Lung (tissue), 12 donors: Measurements from ENCODE around the gene GAA. TPM values are rescaled to one million over a fixed set of nuclear protein-coding genes. Genes with fewer than 3 reads are reported as not detected.
A peak's percentile ranks its signal among the peaks of the same experiment; 100 is the strongest.

Experiments
- ATAC-seq: fragments of 200-7000 bp; cut with Tn5 transposase; one replicate; pipeline ENCODE4 v1.9.1; 2020; ENCODE audit warnings: moderate number of reproducible peaks; ENCODE audit not compliant: insufficient read depth, low FRiP score
- DNase-seq, 3 donors: peaks; one replicate each; pipeline ENCODE4 v3.0.0-alpha.2; 2013 to 2017
- H3K27ac ChIP-seq, 2 donors: one replicate each; pipeline ENCODE4 v1.5.1; 2013; ENCODE audit warnings: mild to moderate bottlenecking in 2 of 2, moderate library complexity in 2 of 2, control low read depth in 1 of 2, inconsistent platforms in 1 of 2, low read depth in 1 of 2, low read length in 1 of 2
- H3K27me3 ChIP-seq, 3 donors: one replicate each; pipeline ENCODE4 v1.5.1; 2013; ENCODE audit warnings: low read length in 2 of 3; ENCODE audit not compliant: control insufficient read depth in 3 of 3, insufficient read depth in 3 of 3
- H3K36me3 ChIP-seq, 4 donors: one replicate each; pipeline ENCODE4 v1.5.1; 2013; ENCODE audit warnings: low read length in 4 of 4, mild to moderate bottlenecking in 1 of 4, moderate library complexity in 1 of 4; ENCODE audit not compliant: control insufficient read depth in 4 of 4, insufficient read depth in 4 of 4
- H3K4me1 ChIP-seq, 5 donors: one replicate each; pipeline ENCODE4 v1.5.1; 2013; ENCODE audit warnings: low read length in 5 of 5, mild to moderate bottlenecking in 2 of 5, moderate library complexity in 1 of 5; ENCODE audit not compliant: control insufficient read depth in 5 of 5, insufficient read depth in 5 of 5
- H3K4me3 ChIP-seq: one replicate; pipeline ENCODE4 v1.5.1; 2013; ENCODE audit warnings: mild to moderate bottlenecking, control low read depth, moderate library complexity
- H3K9ac ChIP-seq, 2 donors: one replicate each; pipeline ENCODE4 v1.5.1; 2013; ENCODE audit warnings: low read length in 2 of 2, control low read depth in 1 of 2; ENCODE audit not compliant: insufficient read depth in 1 of 2
- H3K9me3 ChIP-seq, 4 donors: one replicate each; pipeline ENCODE4 v1.5.1; 2013; ENCODE audit warnings: low read length in 3 of 4, mild to moderate bottlenecking in 1 of 4, moderate library complexity in 1 of 4; ENCODE audit not compliant: control insufficient read depth in 4 of 4, insufficient read depth in 3 of 4
- CTCF ChIP-seq: IDR thresholded peaks from 2 replicates; pipeline ENCODE4 v1.5.1; 2012; ENCODE audit warnings: mild to moderate bottlenecking; ENCODE audit errors: control extremely low read depth, extremely low read depth
- WGBS, 2 donors: extraction: QIAGEN DNeasy Blood & Tissue Kit; methylation state at CpG; one replicate each; pipeline ENCODE4 v1.1.7; 2013; 5-methylcytosine and 5-hydroxymethylcytosine counted together
- polyA plus RNA-seq, 2 donors: library from polyadenylated mRNA; stranded (reverse); fragments of 200-250 nt; gene quantifications; one replicate each; pipeline ENCODE4 v1.2.1, GENCODE V29; 2013
- total RNA-seq, 2 donors: library from RNA; depleted of rRNA in 1 of 2; stranded (reverse); fragments of >200 nt in 1 of 2; gene quantifications; one replicate each; pipeline ENCODE4 v1.2.1, GENCODE V29; 2014 to 2021
- donor health status: control.
- donor health status: control.
- donor health status: Bipolar disorder and iron deficiency.
- donor health status: healthy.
- donor health status: DM: yes; HTN: yes; CAD: no.

Gene GAA
- total and polyA plus RNA-seq, 4 donors: 30.5 to 88.6 (median 68.0) TPM

- no peaks in the 10 kb centered on the region for H3K9me3 ChIP-seq
- WGBS, 2 donors: 47 to 52% methylated on average over 10 of the region's 10 CpGs
- peak overlapping the region; percentile 95 for H3K4me3 ChIP-seq
- no peaks in the 10 kb centered on the region for H3K27me3 ChIP-seq
- DNase-seq (no peak), ATAC-seq (no peak)
- peaks cover 4 to 21% (median 16%) of the 10 kb centered on the region in 5 donors for H3K4me1 ChIP-seq
- H3K9ac ChIP-seq: peak overlapping the region; percentile 2 to 87
- TF ChIP-seq CTCF: no peak
- peaks cover 9 to 23% (median 15%) of the 10 kb centered on the region in 4 donors for H3K36me3 ChIP-seq
- peak overlapping the region in 1 of 2 donors; percentile 41 for H3K27ac ChIP-seq
These were observed 44.0 kb downstream of the GAA start for GRCh38 chr17:80145076-80146075.

- no peak for TF ChIP-seq CTCF
- 0 to 1% methylated on average over 53 to 69 of the region's 69 CpGs for WGBS, 2 donors
- ATAC-seq: no peak
These were observed 45.0 kb downstream of the GAA start for GRCh38 chr17:80146121-80147034.

GRCh38 chr17:80147035-80147822, 45.8 kb downstream of the GAA start, which contains the start of gene EIF4A3:
Gene EIF4A3 (minus strand): TSS chr17:80147128. CDS start chr17:80146961, 167 bp downstream.
- no peak for TF ChIP-seq CTCF
- Histone ChIP-seq H3K4me1 (peaks cover 4 to 21% (median 16%) of the 10 kb centered on the region in 5 donors), H3K9me3 (peaks cover 0 to under 1% (median 0%) of the 10 kb centered on the region in 4 donors), H3K9ac (peak within 1 kb of the TSS; percentile 72 to 87), H3K36me3 (peaks cover 0 to 12% (median 10%) of the 10 kb centered on the region in 4 donors), H3K27ac (peak within 1 kb of the TSS; percentile 90 to 98), H3K27me3 (no peaks in the 10 kb centered on the region), H3K4me3 (peak within 1 kb of the TSS; percentile 95)
- 0% methylated on average over 79 to 90 of the region's 90 CpGs for WGBS, 2 donors
- peak; percentile 98 to 100 (median 99) for DNase-seq
- ATAC-seq: peak; percentile 94

More at GRCh38 chr17:80146121-80147034, 45.0 kb downstream of the GAA start:
- peak overlapping the region; percentile 72 to 87 for H3K9ac ChIP-seq
- no peaks in the 10 kb centered on the region for H3K27me3 ChIP-seq
- H3K36me3 ChIP-seq: peaks cover 3 to 20% (median 15%) of the 10 kb centered on the region in 4 donors
- peaks cover 4 to 21% (median 16%) of the 10 kb centered on the region in 5 donors for H3K4me1 ChIP-seq
- no peaks in the 10 kb centered on the region for H3K9me3 ChIP-seq
- H3K27ac ChIP-seq: peak overlapping the region; percentile 80 to 90
- DNase-seq: peak; percentile 32 to 51 (median 42)
- peak overlapping the region; percentile 95 for H3K4me3 ChIP-seq
